ENCODE data around the gene SPEM3. TPM values are rescaled to one million over a fixed set of nuclear protein-coding genes. Genes with fewer than 3 reads are reported as not detected.

The SPEM3 gene
- total and polyA plus RNA-seq, 10 of the 15 experiments (the other 5 are each of a cell fraction or from before 2014, with no cell fraction given): not detected

- Histone ChIP-seq H3K79me2 (ENCODE audit: control insufficient read depth, insufficient read depth, low read length) (peaks cover 1% of the 10 kb centered on the region), H3K27me3 (replicated peaks in 1 of 2; ENCODE audit: control insufficient read depth in 2 of 2, insufficient read depth in 2 of 2, low read length in 1 of 2) (no peaks in the 10 kb centered on the region), H3K9me3 (replicated peaks; ENCODE audit: control insufficient read depth, insufficient read depth, low read length) (no peaks in the 10 kb centered on the region), H3K4me1 (ENCODE audit: control insufficient read depth, insufficient read depth, low read length) (peaks cover 3% of the 10 kb centered on the region; the same call in 1 of the 2 replicates), H2AFZ (ENCODE audit: control insufficient read depth, low read depth, low read length) (no peak overlapping the region), H4K20me1 (ENCODE audit: control insufficient read depth, insufficient read depth) (no peaks in the 10 kb centered on the region), H3K27ac (ENCODE audit: control insufficient read depth, insufficient read depth) (no peak overlapping the region), H3K36me3 (ENCODE audit: control insufficient read depth in 2 of 2, insufficient read depth in 2 of 2, low read length in 1 of 2) (no peaks in the 10 kb centered on the region), H3K9ac (ENCODE audit: control insufficient read depth, insufficient read depth, low read length) (no peak overlapping the region), H3K4me2 (ENCODE audit: control insufficient read depth, insufficient read depth) (no peak overlapping the region), H3K4me3 (no peak overlapping the region)
- ChIA-PET RAD21 (ENCODE audit: unreplicated experiment) (no interaction called here), CTCF (interaction anchor here (1.3 to 1.6 kb wide), 2 partner anchors 42 to 162 kb away, joined by 4 to 5 read pairs; no protein-coding TSS in a partner anchor), POLR2A (interaction anchor here (0.7 kb wide), 1 partner anchor 355 kb away, joined by 4 read pairs; the partner anchor contains the start of gene SLC16A11), SMC1A (ENCODE audit: uncharacterized antibody, unreplicated experiment) (interaction anchor here (1.4 kb wide), 1 partner anchor 37 kb away, joined by 5 read pairs; the partner anchor contains the start of gene TMEM102)
- intact Hi-C loops (cut with micrococcal nuclease; ENCODE audit: unreplicated experiment) (no loop called here), in situ Hi-C loops (cut with MboI) (no loop called here)
- BruUV-seq (replicated peaks): no TSS peak
- DNase-seq (ENCODE audit: low read depth, low spot score) (no peak), FAIRE-seq (no peak), ATAC-seq (no peak)
- TF ChIP-seq E4F1 (IDR thresholded peaks at IDR 0.05; ENCODE audit: borderline replicate concordance, partially characterized antibody): no peak
- TF ChIP-seq ASH2L (IDR thresholded peaks at IDR 0.05; ENCODE audit: borderline replicate concordance, low read depth): no peak
- no peak for TF ChIP-seq MYB (IDR thresholded peaks at IDR 0.05; ENCODE audit: borderline replicate concordance, low read depth, low read length)
- no peak for TF ChIP-seq E2F4 (IDR thresholded peaks at IDR 0.05; ENCODE audit: low read depth, low read length)
- no peak for TF ChIP-seq EGR1 (IDR thresholded peaks at IDR 0.05; ENCODE audit: borderline replicate concordance in 1 of 2, low read depth in 2 of 2, low read length in 2 of 2)
- no peak for TF ChIP-seq CBFB (IDR thresholded peaks at IDR 0.05; ENCODE audit: low read depth)
- 100% methylated on average over 2 of the region's 2 CpGs for WGBS (ENCODE audit: insufficient coverage, insufficient replicate concordance, low lambda C conversion rate, missing lambda C conversion rate)
Observed at GRCh38 chr17:7398612-7399011, 30.0 kb upstream of the SPEM3 start.

Measured in GM12878 (cell line).